ENCODE results near the gene TBC1D17. TPM values are rescaled to one million over a fixed set of nuclear protein-coding genes. Genes with fewer than 3 reads are reported as not detected.

The TBC1D17 gene
- total and polyA plus RNA-seq, 2 of the 13 experiments (the other 11 are each of a cell fraction or from before 2014, with no cell fraction given): 9.7 to 16.9 TPM

DNA sequence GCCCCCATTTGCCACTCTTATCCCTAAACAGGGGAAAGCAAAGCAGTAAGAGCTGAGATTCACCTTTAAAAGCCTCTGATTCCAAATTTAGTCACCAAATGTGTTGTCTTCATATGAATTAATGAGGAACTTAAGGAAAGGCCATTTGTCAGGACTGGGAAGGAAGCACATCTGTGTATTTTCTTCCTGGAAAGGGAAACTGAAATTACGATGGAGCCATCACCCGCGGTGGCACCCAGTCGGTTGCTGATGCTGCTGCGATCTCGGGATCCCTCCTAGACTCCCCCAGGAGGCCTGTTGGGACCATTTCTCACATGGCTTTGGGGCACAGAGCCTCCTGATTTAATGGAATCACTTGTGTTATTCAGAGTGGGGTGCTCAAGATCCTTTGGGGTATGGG is 26.6 kb downstream of the TBC1D17 start (continued):
- TF ChIP-seq, protein P1, sequence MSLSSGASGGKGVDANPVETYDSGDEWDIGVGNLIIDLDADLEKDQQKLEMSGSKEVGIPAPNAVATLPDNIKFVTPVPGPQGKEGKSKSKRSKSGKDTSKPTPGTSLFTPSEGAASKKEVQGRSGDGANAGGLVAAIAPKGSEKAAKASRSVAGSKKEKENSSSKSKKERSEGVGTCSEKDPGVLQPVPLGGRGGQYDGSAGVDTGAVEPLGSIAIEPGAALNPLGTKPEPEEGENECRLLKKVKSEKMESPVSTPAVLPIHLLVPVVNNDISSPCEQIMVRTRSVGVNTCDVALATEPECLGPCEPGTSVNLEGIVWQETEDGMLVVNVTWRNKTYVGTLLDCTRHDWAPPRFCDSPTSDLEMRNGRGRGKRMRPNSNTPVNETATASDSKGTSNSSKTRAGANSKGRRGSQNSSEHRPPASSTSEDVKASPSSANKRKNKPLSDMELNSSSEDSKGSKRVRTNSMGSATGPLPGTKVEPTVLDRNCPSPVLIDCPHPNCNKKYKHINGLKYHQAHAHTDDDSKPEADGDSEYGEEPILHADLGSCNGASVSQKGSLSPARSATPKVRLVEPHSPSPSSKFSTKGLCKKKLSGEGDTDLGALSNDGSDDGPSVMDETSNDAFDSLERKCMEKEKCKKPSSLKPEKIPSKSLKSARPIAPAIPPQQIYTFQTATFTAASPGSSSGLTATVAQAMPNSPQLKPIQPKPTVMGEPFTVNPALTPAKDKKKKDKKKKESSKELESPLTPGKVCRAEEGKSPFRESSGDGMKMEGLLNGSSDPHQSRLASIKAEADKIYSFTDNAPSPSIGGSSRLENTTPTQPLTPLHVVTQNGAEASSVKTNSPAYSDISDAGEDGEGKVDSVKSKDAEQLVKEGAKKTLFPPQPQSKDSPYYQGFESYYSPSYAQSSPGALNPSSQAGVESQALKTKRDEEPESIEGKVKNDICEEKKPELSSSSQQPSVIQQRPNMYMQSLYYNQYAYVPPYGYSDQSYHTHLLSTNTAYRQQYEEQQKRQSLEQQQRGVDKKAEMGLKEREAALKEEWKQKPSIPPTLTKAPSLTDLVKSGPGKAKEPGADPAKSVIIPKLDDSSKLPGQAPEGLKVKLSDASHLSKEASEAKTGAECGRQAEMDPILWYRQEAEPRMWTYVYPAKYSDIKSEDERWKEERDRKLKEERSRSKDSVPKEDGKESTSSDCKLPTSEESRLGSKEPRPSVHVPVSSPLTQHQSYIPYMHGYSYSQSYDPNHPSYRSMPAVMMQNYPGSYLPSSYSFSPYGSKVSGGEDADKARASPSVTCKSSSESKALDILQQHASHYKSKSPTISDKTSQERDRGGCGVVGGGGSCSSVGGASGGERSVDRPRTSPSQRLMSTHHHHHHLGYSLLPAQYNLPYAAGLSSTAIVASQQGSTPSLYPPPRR (CRISPR knock-in tag; IDR thresholded peaks at IDR 0.05; ENCODE audit: borderline replicate concordance): no peak

GRCh38 chr19:49906879-49907564 is 29.5 kb downstream of the TBC1D17 start:
- ChIA-PET CTCF (ENCODE audit: low intra/inter-chr PET ratio, low total read pairs) (no interaction called here), POLR2A (no interaction called here)
- Histone ChIP-seq H3K9ac (ENCODE audit: insufficient read depth, low read depth, low read length) (no peak overlapping the region), H3K27me3 (ENCODE audit: control insufficient read depth in 1 of 2, insufficient read depth in 2 of 2, low read length in 2 of 2) (no peaks in the 10 kb centered on the region), H3K4me1 (ENCODE audit: insufficient read depth, low read length) (peaks cover 7% of the 10 kb centered on the region), H3K36me3 (replicated peaks in 1 of 2; ENCODE audit: control insufficient read depth in 1 of 2, insufficient read depth in 2 of 2, low read length in 2 of 2) (peaks cover 15 to 26% of the 10 kb centered on the region in 2 experiments; a peak in 4 of 5 replicates), H3K9me3 (ENCODE audit: low read length) (no peaks in the 10 kb centered on the region), H2AFZ (ENCODE audit: low read length) (no peak overlapping the region), H3K4me2 (ENCODE audit: low read depth, low read length) (no peak overlapping the region), H3K27ac (ENCODE audit: extremely low read length, insufficient read depth, low read length) (no peak overlapping the region), H3K79me2 (ENCODE audit: insufficient read depth, low read length) (no peaks in the 10 kb centered on the region), H3K4me3 (replicated peaks in 1 of 3; ENCODE audit: insufficient read depth in 1 of 3, low read depth in 2 of 3, low read length in 3 of 3) (no peak overlapping the region), H4K20me1 (ENCODE audit: insufficient read depth, low read length) (no peaks in the 10 kb centered on the region)
- WGBS (ENCODE audit: low lambda C conversion rate): 99% methylated on average over 9 of the region's 16 CpGs
- BruUV-seq (replicated peaks): TSS peak; percentile 61
- in situ Hi-C loops (cut with HindIII; ENCODE audit: extremely low pct_ligation_motif_present, low pct_unique_long_range_greater_than_20kb): no loop called here
- intact Hi-C loops (cut with micrococcal nuclease; ENCODE audit: unreplicated experiment): no loop called here
- no peak for DNase-seq (ENCODE audit: low spot score)
- ATAC-seq: no peak
- no peak for TF ChIP-seq ZNF44 (CRISPR knock-in tag; IDR thresholded peaks at IDR 0.05)
- TF ChIP-seq SSRP1 (CRISPR knock-in tag; IDR thresholded peaks at IDR 0.05): no peak
- no peak for TF ChIP-seq ELF1 (CRISPR knock-in tag; IDR thresholded peaks at IDR 0.05)
- peak; percentile 78 for TF ChIP-seq AGO2 (optimal IDR thresholded peaks at IDR 0.05; ENCODE audit: low read depth, low read length)
- TF ChIP-seq RBM22 (optimal IDR thresholded peaks at IDR 0.05; ENCODE audit: low read length): peak; percentile 59
- TF ChIP-seq BHLHE40 (IDR thresholded peaks at IDR 0.05; ENCODE audit: low read length): no peak
- FAIRE-seq: no peak
